NCI-H128 (cell line): ENCODE results near the gene GAPVD1.
"Not testable (repeated sequence)": the region's sequence is repeated elsewhere in the genome, so short reads cannot be mapped to it uniquely, and the experiment has no call there.

Source experiments
- DNase-seq: peaks from one replicate; lab custom pipeline; 2025; ENCODE audit not compliant: unreplicated experiment; lab: John Stamatoyannopoulos, UW

GAPVD1 gene

GRCh38 chr9:125254231-125254630 is 7.4 kb upstream of the GAPVD1 start:
- DNase-seq, result no peak

GRCh38 chr9:125255781-125256391 is 5.7 kb upstream of the GAPVD1 start:
- no peak for DNase-seq

GRCh38 chr9:125258160-125258785 is 3.4 kb upstream of the GAPVD1 start:
- no peak for DNase-seq

- DNase-seq, result no peak
Measured at GRCh38 chr9:125258832-125259534, 2.6 kb upstream of the GAPVD1 start.

GRCh38 chr9:125260561-125260960 is 1.1 kb upstream of the GAPVD1 start:
- no peak for DNase-seq

GRCh38 chr9:125262294-125262991 is 817 bp downstream of the GAPVD1 start:
- no peak for DNase-seq

GRCh38 chr9:125264068-125264467 is 2.4 kb downstream of the GAPVD1 start:
- DNase-seq, result not testable (repeated sequence)

GRCh38 chr9:125268394-125269013 is 6.9 kb downstream of the GAPVD1 start:
- no peak for DNase-seq

- DNase-seq, result no peak
Measured at GRCh38 chr9:125269014-125269397, 7.4 kb downstream of the GAPVD1 start.

GRCh38 chr9:125271081-125271480 is 9.5 kb downstream of the GAPVD1 start:
- DNase-seq, result no peak

GRCh38 chr9:125272697-125273096 is 11.1 kb downstream of the GAPVD1 start:
- no peak for DNase-seq

- no peak for DNase-seq
Measured at GRCh38 chr9:125276771-125277170, 15.1 kb downstream of the GAPVD1 start.

GRCh38 chr9:125277411-125277810 is 15.8 kb downstream of the GAPVD1 start:
- no peak for DNase-seq

- no peak for DNase-seq
Measured at GRCh38 chr9:125280945-125281344, 19.3 kb downstream of the GAPVD1 start.

- DNase-seq, result no peak
Measured at GRCh38 chr9:125284855-125285254, 23.2 kb downstream of the GAPVD1 start.

- not testable (repeated sequence) for DNase-seq
Measured at GRCh38 chr9:125286935-125287433, 25.4 kb downstream of the GAPVD1 start.

GRCh38 chr9:125293134-125293533 is 31.5 kb downstream of the GAPVD1 start:
- DNase-seq, result no peak

GRCh38 chr9:125295657-125296056 is 34.0 kb downstream of the GAPVD1 start:
- no peak for DNase-seq

GRCh38 chr9:125296843-125297372 is 35.3 kb downstream of the GAPVD1 start:
- no peak for DNase-seq

- no peak for DNase-seq
Measured at GRCh38 chr9:125297917-125298316, 36.3 kb downstream of the GAPVD1 start.

GRCh38 chr9:125302241-125302640 is 40.6 kb downstream of the GAPVD1 start:
- DNase-seq, result no peak
